GM15510 (cell line): Measurements from ENCODE around the gene HSPA2.
A peak's percentile ranks its signal among the peaks of the same experiment; 100 is the strongest.

ENCODE experiments used
- POLR2A ChIP-seq: IDR thresholded peaks from 3 replicates; pipeline ENCODE4 v1.6.1; 2011; ENCODE audit warnings: borderline replicate concordance; ENCODE audit not compliant: insufficient read length; ENCODE audit errors: extremely low read depth

Gene HSPA2

GRCh38 chr14:64540208-64541202, at the start of gene HSPA2:
HSPA2 (plus strand) TSS chr14:64540741; CDS start chr14:64540850, 109 bp downstream.
- peak; percentile 83 for TF ChIP-seq POLR2A

- no peak for TF ChIP-seq POLR2A
Measured at GRCh38 chr14:64491637-64492036, 48.9 kb upstream of the HSPA2 start.

GRCh38 chr14:64493455-64493854, 47.1 kb upstream of the HSPA2 start:
- TF ChIP-seq POLR2A = no peak

GRCh38 chr14:64495252-64495651, 45.3 kb upstream of the HSPA2 start:
- no peak for TF ChIP-seq POLR2A

DNA sequence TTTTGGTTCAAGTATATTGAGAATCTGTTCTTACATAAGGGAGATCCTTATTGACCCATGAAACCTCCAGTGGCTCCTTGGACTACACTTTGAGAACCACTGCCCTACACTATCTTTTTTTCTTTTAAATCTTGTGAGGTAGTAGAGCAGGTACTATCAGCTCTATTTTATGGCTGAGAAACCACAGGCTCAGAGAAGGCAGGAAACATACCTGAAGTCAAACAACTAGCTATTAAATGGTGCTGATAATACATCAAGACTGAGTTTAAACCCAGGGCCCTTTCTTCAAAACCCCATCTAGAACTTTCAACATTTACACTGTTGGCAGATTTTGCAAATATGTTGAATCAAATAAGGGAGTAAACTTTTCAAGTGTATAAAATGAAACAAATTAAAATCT, 43.8 kb upstream of the HSPA2 start:
- no peak for TF ChIP-seq POLR2A

DNA sequence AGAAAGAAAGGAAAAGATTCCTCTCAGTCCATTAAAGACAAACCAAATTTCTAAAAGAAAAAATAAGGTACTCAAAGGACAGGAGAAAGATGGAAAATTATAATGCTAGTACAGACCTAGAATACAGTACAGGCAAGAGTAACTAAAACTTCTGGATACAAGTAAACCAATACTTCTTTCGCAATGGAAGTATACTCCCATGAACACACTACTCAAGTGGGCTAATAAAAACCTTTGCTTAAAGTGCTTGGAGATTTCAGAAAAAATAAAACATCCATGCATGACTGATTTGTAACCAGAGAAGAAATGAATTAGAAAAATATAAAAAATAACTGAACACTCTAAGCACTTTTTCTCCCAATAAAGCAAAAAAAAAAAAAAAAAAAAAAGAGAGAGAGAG, 40.5 kb upstream of the HSPA2 start:
- no peak for TF ChIP-seq POLR2A

GRCh38 chr14:64501411-64502171, 39.0 kb upstream of the HSPA2 start:
- TF ChIP-seq POLR2A = no peak

DNA sequence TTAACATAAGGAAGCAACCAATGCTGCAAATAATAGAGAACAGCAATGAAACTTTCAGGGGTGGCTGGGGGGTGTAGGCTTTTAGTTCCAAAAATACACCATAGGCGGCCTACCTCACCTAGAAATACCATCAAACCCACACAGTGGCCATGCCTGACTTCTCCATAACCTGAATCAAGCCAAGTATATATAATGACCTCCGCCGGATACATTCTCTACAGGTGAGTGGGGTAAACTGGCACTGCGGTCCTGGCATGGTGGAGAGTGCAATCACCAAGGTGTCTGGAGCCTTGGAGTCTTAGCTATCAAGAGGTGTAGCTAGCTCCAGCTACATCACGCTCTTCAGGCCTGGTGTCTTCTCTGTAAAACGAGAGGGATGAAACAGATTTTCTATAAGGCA, 38.1 kb upstream of the HSPA2 start:
- no peak for TF ChIP-seq POLR2A

DNA sequence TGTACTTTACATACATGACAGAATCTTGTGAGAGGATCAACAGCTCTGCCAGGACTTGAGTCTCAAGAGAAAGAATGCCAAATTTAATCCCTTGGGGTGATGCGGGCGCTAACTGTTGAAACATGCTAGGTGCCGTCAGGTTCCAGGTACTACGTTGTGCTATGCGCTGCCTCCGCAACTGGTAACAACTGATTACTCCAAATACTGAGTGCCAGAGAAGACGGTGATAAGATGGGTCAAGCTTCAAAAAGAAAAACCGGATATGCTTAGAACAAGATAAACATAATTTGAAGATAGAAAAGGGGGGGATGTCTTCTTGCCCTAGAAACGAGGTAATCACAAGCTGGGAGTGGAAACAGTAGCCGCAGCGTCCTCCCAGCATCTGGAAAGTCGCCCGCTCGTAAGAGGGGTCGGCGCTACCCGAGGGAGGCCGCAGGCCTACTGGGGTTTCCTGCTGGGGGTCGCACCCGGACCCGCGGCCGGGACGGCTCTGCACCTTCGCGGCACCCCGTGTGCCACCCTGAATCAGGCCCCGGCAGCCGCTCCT, 37.6 kb upstream of the HSPA2 start:
- TF ChIP-seq POLR2A = no peak

DNA sequence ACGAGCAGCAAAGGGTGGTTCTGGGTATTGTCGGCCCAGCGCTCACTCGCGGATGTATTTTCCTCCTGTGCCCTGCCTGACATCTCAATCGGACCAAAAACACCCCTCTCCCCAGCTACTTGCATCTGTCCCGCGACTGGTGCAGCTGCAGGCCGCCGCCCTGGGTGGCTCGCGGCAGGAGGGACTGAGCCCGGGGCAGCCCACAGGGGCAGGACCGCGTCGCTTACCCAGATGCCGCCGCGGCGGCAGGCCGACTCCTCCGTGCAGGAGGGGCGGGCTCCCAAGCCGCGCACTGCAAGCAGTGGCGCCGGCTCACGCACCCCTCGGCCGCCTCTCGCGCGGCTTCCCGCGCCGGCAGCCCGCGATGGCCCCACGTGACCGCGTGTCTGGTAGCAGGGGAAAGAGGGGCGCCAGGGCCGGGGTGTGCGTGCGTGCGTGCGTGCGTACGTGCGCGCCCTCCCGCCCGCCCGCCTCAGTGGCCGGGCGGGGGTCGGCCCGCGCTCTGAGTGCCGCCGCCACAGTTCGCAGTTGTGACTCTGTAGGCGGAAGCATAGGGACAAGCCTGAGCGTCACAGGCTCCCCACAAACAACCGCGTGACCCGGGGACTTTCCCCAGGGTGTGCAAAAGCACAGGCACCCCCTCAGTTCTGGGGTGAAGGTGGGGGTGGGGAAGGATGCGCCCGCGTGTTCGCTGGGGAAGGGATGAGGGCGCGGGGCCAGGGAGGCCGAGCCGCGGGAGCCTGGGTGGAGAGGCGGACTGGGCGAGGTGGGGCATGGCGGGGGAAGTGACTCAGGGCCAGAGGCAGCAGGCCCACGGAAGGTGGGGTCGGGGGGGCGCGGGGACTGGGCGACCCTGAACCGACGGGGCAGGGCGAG, 36.9 kb upstream of the HSPA2 start, which contains the start of gene ZBTB25:
Gene ZBTB25 (minus strand): TSS at position 405 of the 876 bp plus-strand sequence. CDS start 13,305 bp downstream, outside the sequence.
- peak; percentile 67 for TF ChIP-seq POLR2A

DNA sequence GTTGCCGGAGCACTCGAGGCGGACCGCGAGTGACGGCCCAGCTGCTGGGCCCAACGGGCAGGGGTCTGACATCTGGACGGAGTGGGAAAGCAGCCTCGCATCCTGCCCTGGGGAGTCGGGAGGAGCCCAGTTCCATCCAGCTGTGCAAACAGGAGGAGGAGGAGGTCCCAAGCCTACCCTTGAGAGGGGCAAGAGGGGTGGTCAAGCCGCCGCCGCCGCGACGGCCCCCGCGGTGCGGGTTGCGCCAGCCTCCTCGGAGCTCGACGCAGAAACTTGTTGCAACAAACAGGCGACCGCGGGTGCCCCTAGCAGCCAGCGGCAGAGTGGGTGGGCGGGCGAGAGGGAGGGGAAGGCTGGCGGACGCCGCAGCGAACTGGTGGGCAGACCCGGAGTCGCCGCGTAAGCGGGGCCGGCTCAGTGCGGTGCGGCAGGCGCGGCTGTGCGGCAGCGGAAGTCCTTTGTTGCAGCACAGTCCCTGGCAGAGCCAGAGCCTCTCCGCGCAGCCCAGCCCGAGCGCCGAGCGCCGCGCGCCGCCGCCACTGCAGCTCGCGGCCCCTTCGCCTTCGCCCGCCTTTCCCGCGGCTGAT, 36.1 kb upstream of the HSPA2 start, which contains the start of gene ZBTB1:
Gene ZBTB1 (plus strand): TSS at position 461 of the 587 bp plus-strand sequence. CDS start 16,735 bp downstream, outside the sequence.
- peak; percentile 70 for TF ChIP-seq POLR2A

DNA sequence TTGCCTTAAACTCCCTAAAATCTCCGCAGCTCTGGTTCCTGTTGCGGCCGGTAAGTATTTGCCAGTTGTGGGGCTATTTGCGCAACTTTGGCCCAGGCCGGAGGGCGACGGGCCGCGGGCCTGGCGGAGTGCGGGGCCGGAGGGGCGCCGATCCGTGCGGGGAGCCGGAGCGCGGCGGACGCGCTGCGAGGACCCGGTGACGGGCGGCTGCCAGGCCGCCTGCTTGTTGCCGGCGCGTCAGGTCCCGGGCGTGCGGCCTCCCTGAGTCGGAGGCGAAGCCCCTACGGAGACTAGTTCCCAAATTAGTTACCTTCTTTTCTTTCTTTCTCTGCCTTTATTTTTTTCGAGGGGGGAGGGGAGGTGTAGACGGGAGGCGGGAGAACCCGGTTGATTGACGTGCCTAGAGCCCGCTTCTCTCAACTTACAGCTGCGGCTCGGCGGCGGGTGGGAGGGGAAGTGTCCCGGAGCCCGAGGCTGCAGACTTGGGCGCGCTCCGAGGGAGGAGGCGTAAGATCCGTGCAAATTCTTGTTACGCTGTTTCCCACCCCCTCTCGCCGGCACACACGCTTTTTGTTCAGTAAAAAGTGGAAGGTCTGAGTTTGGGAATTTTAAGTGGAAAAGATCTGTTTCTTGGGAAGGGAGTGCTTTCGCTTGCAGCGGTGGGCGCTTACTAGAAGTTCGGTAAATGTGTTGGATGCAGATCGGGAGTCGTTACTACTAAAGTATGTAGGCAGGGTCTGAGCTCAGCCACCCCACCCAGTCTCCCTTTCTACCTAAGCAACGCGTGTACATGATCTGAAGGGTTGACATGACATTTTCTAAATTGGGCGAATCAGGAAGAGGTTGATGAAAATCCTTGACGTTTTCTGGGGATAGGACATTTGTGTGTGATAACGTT, 35.4 kb upstream of the HSPA2 start:
- peak; percentile 37 for TF ChIP-seq POLR2A

DNA sequence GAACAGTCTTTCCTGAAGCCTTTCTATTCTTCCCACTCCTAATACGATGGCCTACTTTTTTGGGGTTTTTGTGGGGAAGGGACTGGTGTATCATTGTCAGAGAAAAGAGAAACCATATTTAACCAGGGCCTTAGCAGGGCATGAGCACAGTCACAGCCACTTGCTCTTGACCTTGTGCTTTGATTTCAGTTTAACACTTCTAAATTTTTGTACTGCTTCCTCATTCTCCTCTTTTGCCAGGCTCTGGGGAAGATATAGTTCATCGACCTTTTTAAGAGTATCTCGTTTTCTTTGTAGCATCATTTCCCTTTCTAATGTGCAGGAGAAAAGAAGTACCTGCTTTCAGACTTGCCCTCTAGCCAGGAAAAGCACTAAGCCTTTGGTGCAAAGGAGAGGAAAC, 33.8 kb upstream of the HSPA2 start:
- no peak for TF ChIP-seq POLR2A
